Astrocyte (in vitro differentiated cells and primary cell): ENCODE measurements around the gene PIAS3. TPM values are rescaled to one million over a fixed set of nuclear protein-coding genes. Genes with fewer than 3 reads are reported as not detected.

Source experiments
- DNase-seq: peaks from one replicate; pipeline ENCODE4 v3.0.0-alpha.2; 2010; ENCODE audit warnings: low read depth
- FAIRE-seq: peaks from 2 replicates; lab custom pipeline; 2011; peaks lifted over from hg19 to GRCh38; lab: Jason Lieb, UNC
- H2AFZ ChIP-seq: 2 replicates; pipeline ENCODE4 v1.6.0; 2012; ENCODE audit warnings: low read depth, low read length, inconsistent platforms
- H3K27ac ChIP-seq: 2 replicates; pipeline ENCODE4 v1.5.1; 2011; ENCODE audit warnings: low read depth, low read length, inconsistent platforms
- H3K27me3 ChIP-seq: 2 replicates; pipeline ENCODE4 v1.6.0; 2011; ENCODE audit warnings: low read length, inconsistent platforms; ENCODE audit not compliant: insufficient read depth
- H3K36me3 ChIP-seq: 2 replicates; pipeline ENCODE4 v1.5.1; 2011; ENCODE audit warnings: low read length, inconsistent platforms; ENCODE audit not compliant: insufficient read depth
- H3K4me1 ChIP-seq: 2 replicates; pipeline ENCODE4 v1.5.1; 2011; ENCODE audit warnings: low read length, inconsistent platforms; ENCODE audit not compliant: insufficient read depth
- H3K4me2 ChIP-seq: 2 replicates; pipeline ENCODE4 v1.6.0; 2012; ENCODE audit warnings: low read length, inconsistent platforms
- H3K4me3 ChIP-seq: 2 replicates; pipeline ENCODE4 v1.5.1; 2011; ENCODE audit warnings: low read depth, mild to moderate bottlenecking, low read length, inconsistent platforms; ENCODE audit not compliant: insufficient read depth
- H3K79me2 ChIP-seq: 2 replicates; pipeline ENCODE4 v1.6.0; 2012; ENCODE audit warnings: mild to moderate bottlenecking, low read length, inconsistent platforms; ENCODE audit not compliant: insufficient read depth
- H3K9ac ChIP-seq: 2 replicates; pipeline ENCODE4 v1.6.0; 2012; ENCODE audit warnings: mild to moderate bottlenecking, low read length, inconsistent platforms
- H3K9me3 ChIP-seq: 2 replicates; pipeline ENCODE4 v1.5.1; 2012; ENCODE audit warnings: low read depth, mild to moderate bottlenecking, low read length, inconsistent platforms; ENCODE audit not compliant: insufficient read depth
- H4K20me1 ChIP-seq: 2 replicates; pipeline ENCODE4 v1.6.0; 2012; ENCODE audit warnings: low read length, inconsistent platforms; ENCODE audit not compliant: insufficient read depth
- H3K27ac Mint-ChIP-seq: one replicate; pipeline ENCODE4 v1.8.0; 2021; ENCODE audit warnings: mild to moderate bottlenecking, mixed read lengths; ENCODE audit not compliant: unreplicated experiment
- H3K27me3 Mint-ChIP-seq: one replicate; pipeline ENCODE4 v1.8.0; 2021; ENCODE audit warnings: low read depth, mixed read lengths; ENCODE audit not compliant: unreplicated experiment
- H3K36me3 Mint-ChIP-seq: one replicate; pipeline ENCODE4 v1.8.0; 2021; ENCODE audit warnings: low read depth, mixed read lengths; ENCODE audit not compliant: unreplicated experiment
- H3K4me1 Mint-ChIP-seq: one replicate; pipeline ENCODE4 v1.8.0; 2021; ENCODE audit warnings: low read depth, mixed read lengths; ENCODE audit not compliant: unreplicated experiment
- H3K4me3 Mint-ChIP-seq: one replicate; pipeline ENCODE4 v1.8.0; 2021; ENCODE audit warnings: mild to moderate bottlenecking, moderate library complexity, mixed read lengths; ENCODE audit not compliant: unreplicated experiment
- H3K9me3 Mint-ChIP-seq: one replicate; pipeline ENCODE4 v1.8.0; 2021; ENCODE audit warnings: mild to moderate bottlenecking, mixed read lengths; ENCODE audit not compliant: unreplicated experiment
- EZH2 ChIP-seq: IDR thresholded peaks from 2 replicates; pipeline ENCODE4 v1.6.1; 2012; ENCODE audit warnings: mild to moderate bottlenecking, low read length, inconsistent platforms; ENCODE audit not compliant: insufficient read depth
- total RNA-seq: library from RNA; stranded (reverse); gene quantifications from 2 replicates; pipeline ENCODE4 v1.2.1, GENCODE V29; 2021
- TF ChIP-seq, protein P1 (sequence below): IDR thresholded peaks from 2 replicates; pipeline ENCODE4 v1.5.1; 2011; ENCODE audit warnings: low read depth, mild to moderate bottlenecking, inconsistent platforms, low read length, moderate library complexity; ENCODE audit not compliant: insufficient read depth

PIAS3 gene
- total RNA-seq, 1 donor from 2014 or later, result 42.6 TPM

- Histone ChIP-seq H4K20me1 (no peaks in the 10 kb centered on the region), H2AFZ (peak within 1 kb of the TSS; percentile 71), H3K79me2 (no peaks in the 10 kb centered on the region), H3K36me3 (peaks cover 37% of the 10 kb centered on the region), H3K4me2 (peak within 1 kb of the TSS; percentile 93), H3K4me1 (peaks cover 21% of the 10 kb centered on the region), H3K27ac (peak within 1 kb of the TSS; percentile 32), H3K27me3 (no peaks in the 10 kb centered on the region), H3K9me3 (no peaks in the 10 kb centered on the region), H3K9ac (peak within 1 kb of the TSS; percentile 78), H3K4me3 (peak within 1 kb of the TSS; percentile 60)
- no peaks in the 10 kb centered on the region for H3K27me3 Mint-ChIP-seq
- no peak within 1 kb of the TSS for H3K4me3 Mint-ChIP-seq
- no peak for FAIRE-seq
- peaks cover 29% of the 10 kb centered on the region for H3K36me3 Mint-ChIP-seq
- peak within 1 kb of the TSS; percentile 48 for H3K27ac Mint-ChIP-seq
- DNase-seq, result peak; percentile 48
- no peaks in the 10 kb centered on the region for H3K9me3 Mint-ChIP-seq
- H3K4me1 Mint-ChIP-seq, result peaks cover 20% of the 10 kb centered on the region
- TF ChIP-seq EZH2, result no peak
- TF ChIP-seq, protein P1, sequence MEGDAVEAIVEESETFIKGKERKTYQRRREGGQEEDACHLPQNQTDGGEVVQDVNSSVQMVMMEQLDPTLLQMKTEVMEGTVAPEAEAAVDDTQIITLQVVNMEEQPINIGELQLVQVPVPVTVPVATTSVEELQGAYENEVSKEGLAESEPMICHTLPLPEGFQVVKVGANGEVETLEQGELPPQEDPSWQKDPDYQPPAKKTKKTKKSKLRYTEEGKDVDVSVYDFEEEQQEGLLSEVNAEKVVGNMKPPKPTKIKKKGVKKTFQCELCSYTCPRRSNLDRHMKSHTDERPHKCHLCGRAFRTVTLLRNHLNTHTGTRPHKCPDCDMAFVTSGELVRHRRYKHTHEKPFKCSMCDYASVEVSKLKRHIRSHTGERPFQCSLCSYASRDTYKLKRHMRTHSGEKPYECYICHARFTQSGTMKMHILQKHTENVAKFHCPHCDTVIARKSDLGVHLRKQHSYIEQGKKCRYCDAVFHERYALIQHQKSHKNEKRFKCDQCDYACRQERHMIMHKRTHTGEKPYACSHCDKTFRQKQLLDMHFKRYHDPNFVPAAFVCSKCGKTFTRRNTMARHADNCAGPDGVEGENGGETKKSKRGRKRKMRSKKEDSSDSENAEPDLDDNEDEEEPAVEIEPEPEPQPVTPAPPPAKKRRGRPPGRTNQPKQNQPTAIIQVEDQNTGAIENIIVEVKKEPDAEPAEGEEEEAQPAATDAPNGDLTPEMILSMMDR, result peak; percentile 80
Measured at GRCh38 chr1:145845514-145846161, 13.2 kb downstream of the PIAS3 start, which contains the start of gene NUDT17. NUDT17 (plus strand) TSS chr1:145845630; CDS start chr1:145845641, 11 bp downstream.

DNA sequence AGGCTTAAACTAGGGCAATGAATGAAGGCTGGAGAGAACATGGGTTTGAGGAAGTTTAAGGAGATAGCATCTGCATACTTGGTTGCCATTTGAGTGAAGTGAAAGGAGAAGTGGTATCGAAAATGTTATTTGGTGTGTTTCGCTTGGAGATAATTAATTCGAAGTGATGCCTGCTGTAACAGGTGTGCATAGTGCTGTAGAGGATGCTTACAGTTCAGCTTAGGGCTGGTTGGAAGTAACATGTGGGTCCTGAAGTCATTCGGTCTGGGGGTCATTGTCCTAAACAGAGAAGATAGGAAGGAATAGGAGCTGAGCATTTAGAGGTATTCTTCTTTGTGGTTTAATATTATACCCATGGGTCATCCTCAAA is 13.8 kb downstream of the PIAS3 start:
- Histone ChIP-seq H3K4me2 (peak overlapping the region; percentile 93), H3K4me3 (peak overlapping the region; percentile 60), H4K20me1 (no peaks in the 10 kb centered on the region), H3K79me2 (no peaks in the 10 kb centered on the region), H3K9me3 (no peaks in the 10 kb centered on the region), H3K9ac (peak overlapping the region; percentile 78), H2AFZ (no peak overlapping the region), H3K4me1 (peaks cover 16% of the 10 kb centered on the region), H3K36me3 (peaks cover 35% of the 10 kb centered on the region), H3K27me3 (no peaks in the 10 kb centered on the region), H3K27ac (no peak overlapping the region)
- no peak for FAIRE-seq
- TF ChIP-seq, protein P1, result no peak
- no peak for TF ChIP-seq EZH2
- no peak for DNase-seq
- Mint-ChIP-seq H3K4me3 (no peak overlapping the region), H3K36me3 (peaks cover 24% of the 10 kb centered on the region), H3K27me3 (no peaks in the 10 kb centered on the region), H3K27ac (no peak overlapping the region), H3K9me3 (no peaks in the 10 kb centered on the region), H3K4me1 (peaks cover 16% of the 10 kb centered on the region)

GRCh38 chr1:145843031-145843430 is 15.8 kb downstream of the PIAS3 start:
- peaks cover 6% of the 10 kb centered on the region for H3K4me1 ChIP-seq
- H3K4me3 ChIP-seq, result no peak overlapping the region
- FAIRE-seq (no peak), DNase-seq (no peak)
- no peak overlapping the region for H2AFZ ChIP-seq
- H3K36me3 Mint-ChIP-seq, result peaks cover 23% of the 10 kb centered on the region
- H3K4me3 Mint-ChIP-seq, result no peak overlapping the region
- H3K36me3 ChIP-seq, result peaks cover 35% of the 10 kb centered on the region
- H3K9ac ChIP-seq, result no peak overlapping the region
- no peaks in the 10 kb centered on the region for H3K27me3 ChIP-seq
- H3K79me2 ChIP-seq, result no peaks in the 10 kb centered on the region
- no peak overlapping the region for H3K4me2 ChIP-seq
- H3K27ac Mint-ChIP-seq, result no peak overlapping the region
- H3K9me3 Mint-ChIP-seq, result no peaks in the 10 kb centered on the region
- no peaks in the 10 kb centered on the region for H3K27me3 Mint-ChIP-seq
- H3K27ac ChIP-seq, result no peak overlapping the region
- H4K20me1 ChIP-seq, result no peaks in the 10 kb centered on the region
- peaks cover 3% of the 10 kb centered on the region for H3K4me1 Mint-ChIP-seq
- no peaks in the 10 kb centered on the region for H3K9me3 ChIP-seq
- no peak for TF ChIP-seq EZH2
- TF ChIP-seq, protein P1, result no peak
